ENCODE measurements around the gene ABCD4.

DNA sequence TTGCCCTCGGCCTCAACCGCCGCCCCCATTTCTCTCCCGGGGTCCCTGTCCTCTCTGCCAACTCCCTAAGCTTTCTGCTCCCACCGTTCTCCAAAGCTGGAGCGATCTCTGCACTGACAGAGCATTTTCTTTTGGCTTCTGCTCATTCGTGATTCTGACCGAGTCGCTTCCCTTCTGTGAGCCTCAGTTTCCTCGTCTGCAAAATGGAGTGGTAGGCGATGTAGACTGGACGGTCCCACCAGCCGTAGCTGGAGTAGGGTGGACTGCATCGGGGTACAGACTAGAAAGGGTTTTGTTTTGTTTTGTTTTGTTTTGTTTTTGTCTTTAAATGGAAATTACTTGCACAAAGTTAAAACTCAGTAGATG is 61.1 kb downstream of the ABCD4 start:
- TF ChIP-seq, protein P1, sequence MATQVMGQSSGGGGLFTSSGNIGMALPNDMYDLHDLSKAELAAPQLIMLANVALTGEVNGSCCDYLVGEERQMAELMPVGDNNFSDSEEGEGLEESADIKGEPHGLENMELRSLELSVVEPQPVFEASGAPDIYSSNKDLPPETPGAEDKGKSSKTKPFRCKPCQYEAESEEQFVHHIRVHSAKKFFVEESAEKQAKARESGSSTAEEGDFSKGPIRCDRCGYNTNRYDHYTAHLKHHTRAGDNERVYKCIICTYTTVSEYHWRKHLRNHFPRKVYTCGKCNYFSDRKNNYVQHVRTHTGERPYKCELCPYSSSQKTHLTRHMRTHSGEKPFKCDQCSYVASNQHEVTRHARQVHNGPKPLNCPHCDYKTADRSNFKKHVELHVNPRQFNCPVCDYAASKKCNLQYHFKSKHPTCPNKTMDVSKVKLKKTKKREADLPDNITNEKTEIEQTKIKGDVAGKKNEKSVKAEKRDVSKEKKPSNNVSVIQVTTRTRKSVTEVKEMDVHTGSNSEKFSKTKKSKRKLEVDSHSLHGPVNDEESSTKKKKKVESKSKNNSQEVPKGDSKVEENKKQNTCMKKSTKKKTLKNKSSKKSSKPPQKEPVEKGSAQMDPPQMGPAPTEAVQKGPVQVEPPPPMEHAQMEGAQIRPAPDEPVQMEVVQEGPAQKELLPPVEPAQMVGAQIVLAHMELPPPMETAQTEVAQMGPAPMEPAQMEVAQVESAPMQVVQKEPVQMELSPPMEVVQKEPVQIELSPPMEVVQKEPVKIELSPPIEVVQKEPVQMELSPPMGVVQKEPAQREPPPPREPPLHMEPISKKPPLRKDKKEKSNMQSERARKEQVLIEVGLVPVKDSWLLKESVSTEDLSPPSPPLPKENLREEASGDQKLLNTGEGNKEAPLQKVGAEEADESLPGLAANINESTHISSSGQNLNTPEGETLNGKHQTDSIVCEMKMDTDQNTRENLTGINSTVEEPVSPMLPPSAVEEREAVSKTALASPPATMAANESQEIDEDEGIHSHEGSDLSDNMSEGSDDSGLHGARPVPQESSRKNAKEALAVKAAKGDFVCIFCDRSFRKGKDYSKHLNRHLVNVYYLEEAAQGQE (IDR thresholded peaks at IDR 0.05; ENCODE audit: borderline replicate concordance), result no peak
- TF ChIP-seq, protein P2, sequence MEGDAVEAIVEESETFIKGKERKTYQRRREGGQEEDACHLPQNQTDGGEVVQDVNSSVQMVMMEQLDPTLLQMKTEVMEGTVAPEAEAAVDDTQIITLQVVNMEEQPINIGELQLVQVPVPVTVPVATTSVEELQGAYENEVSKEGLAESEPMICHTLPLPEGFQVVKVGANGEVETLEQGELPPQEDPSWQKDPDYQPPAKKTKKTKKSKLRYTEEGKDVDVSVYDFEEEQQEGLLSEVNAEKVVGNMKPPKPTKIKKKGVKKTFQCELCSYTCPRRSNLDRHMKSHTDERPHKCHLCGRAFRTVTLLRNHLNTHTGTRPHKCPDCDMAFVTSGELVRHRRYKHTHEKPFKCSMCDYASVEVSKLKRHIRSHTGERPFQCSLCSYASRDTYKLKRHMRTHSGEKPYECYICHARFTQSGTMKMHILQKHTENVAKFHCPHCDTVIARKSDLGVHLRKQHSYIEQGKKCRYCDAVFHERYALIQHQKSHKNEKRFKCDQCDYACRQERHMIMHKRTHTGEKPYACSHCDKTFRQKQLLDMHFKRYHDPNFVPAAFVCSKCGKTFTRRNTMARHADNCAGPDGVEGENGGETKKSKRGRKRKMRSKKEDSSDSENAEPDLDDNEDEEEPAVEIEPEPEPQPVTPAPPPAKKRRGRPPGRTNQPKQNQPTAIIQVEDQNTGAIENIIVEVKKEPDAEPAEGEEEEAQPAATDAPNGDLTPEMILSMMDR (IDR thresholded peaks at IDR 0.05; ENCODE audit: poor library complexity, severe bottlenecking), result no peak

Data from neural cell (in vitro differentiated cells).